Stimulated activated CD4-positive, alpha-beta T cell treated with anti-CD3 and anti-CD28 coated beads, TNF-alpha, amount 100 ng/mL, for 48 hours (primary cell): ENCODE measurements around the gene DTL.
"Not testable (repeated sequence)": the region's sequence is repeated elsewhere in the genome, so short reads cannot be mapped to it uniquely, and the experiment has no call there.

ENCODE experiments used
- DNase-seq, 3 donors: peaks; one replicate each; pipeline ENCODE4 v3.0.0-alpha.2; 2020; ENCODE audit warnings: low read depth in 3 of 3

Gene DTL

DNA sequence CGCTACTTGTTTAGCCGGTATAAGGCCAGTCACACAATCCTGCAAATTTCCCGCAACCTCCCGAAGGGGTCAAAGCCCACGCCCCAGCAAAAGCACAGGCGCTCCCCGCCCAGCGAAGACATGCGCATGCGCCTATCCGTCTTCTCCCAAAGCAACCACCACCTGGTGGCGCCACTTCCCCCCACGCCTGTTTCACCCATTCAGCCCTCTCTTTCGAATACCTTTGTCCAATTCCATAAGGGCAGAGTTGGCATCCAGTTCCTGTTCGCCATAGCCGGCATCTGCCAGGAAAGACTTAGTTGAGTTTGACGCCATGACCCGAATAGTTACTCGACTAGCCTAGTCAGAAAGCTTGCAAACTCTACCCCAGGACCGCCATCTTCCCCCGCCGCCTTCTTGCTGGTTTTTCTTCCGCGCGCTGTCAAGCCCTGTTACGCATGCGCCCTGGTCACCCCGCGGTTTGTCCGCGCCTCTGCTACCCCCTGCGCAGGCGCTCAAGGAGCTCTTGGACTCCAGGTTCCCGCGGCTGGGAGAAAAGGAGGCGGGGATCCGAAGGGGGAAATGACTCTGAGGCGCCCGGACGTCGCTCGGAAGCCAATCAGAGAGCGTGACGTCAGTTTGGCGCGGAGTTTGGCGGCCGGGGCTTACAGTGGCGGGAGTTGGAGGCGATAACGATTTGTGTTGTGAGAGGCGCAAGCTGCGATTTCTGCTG lies at the start of gene DTL, which contains the start of gene INTS7:
TSS of gene DTL (plus strand) at position 626 of the 712 bp plus-strand sequence. CDS start 143 bp downstream, outside the sequence.
TSS of gene INTS7 (minus strand) at position 435 of the 712 bp plus-strand sequence. CDS start at position 315, 120 bp downstream.
- peak; percentile 94 to 99 (median 96) for DNase-seq

DNA sequence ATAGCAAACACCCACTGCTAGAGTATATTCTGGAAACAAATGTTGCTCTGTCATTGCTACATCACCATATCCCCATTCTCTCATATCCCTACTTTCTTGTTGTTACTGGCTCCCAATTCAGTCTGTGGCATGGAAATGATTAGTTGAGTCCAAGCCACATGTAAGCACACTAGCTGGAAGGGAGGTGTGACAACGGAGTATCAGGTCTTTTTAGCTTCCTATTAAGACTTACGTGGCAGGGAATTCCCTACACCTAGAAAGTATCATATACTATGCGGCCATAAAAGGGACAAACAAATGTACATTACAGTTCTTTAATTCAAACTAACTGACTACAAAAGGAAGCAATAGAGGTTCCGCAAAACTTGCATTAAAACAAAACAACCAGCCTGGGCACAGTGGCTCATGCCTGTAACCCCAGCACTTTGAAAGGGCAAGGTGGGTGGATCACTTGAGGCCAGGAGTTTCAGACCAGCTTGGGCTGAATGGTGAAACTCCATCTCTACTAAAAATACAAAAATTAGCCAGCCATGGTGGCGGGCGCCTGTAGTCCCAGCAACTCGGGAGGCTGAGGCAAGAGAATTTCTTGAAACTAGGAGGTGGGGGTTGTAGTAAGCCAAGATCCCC lies 48.8 kb upstream of the DTL start:
- DNase-seq: no peak

- DNase-seq: no peak
Observed at GRCh38 chr1:211991695-211992094, 43.9 kb upstream of the DTL start.

- not testable (repeated sequence) for DNase-seq
Observed at GRCh38 chr1:211997426-211997825, 38.1 kb upstream of the DTL start.

DNA sequence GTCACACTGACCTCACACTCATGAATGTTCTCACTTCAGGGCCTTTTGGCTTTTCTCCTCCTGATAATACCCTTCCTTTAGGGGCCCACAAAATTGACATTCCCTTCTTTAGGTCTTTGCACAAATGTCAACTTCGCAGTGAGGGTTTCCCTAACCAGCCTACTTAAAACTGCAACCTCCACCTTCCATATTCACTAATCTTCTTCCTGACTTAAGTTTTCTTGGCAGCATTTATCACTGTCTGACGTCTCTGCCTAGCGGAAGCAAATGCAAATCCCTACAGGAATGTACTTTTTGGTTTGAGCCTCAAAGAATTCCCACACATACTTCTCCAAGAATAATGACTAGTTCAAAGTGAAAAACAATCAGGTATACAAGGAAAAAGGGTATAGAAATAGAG lies 33.0 kb upstream of the DTL start:
- DNase-seq: no peak

DNA sequence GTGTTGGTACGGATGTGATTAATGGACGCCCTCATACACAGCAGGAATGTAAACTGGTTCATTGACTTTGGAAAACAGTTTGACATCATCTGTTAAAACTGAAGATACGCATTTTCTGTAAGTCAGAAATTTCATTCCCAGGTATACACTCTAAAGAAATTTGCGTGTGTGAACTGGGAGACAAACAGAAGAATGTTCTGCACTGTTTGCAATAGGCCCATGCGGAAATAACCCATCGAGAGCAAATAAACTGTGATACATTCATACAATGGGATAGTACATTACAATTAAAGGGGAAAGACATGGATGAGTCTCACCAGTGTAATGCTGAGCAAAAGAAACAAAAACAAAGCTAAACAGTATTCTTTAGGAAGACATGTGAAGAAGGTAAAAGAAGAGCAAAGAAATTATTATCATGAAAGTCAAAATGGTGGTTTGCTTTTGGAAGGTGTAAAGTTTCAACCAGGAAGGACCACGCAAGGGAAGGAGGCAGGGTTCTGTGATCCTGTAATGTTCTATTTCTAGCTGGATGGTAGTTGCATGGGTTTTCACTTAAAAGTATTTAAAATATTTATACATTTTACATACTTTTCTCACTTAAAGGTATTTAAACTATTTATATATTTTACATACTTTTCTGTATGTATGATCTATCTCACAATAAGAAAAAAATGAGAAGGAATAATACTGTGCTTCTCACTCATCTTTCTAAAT lies 30.5 kb upstream of the DTL start:
- DNase-seq: no peak

DNA sequence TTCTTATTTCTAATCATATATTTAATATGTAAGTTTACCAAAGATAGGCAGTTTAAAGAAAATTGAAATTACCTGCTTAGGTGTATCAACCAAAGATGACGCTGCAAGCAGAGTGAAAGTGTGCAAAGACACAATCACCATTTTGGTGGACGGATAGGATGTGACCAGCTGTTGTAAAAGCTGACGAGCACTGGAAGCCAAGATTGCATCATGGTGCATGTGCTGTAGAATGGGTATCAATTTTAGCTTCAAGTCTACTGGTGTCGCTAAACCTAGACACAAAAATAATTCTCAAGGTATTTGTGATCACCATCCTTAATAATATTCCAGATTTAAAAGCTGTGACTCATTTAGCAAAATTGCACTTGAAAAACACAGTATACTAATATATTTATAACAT lies 28.4 kb upstream of the DTL start:
- DNase-seq: no peak

GRCh38 chr1:212007886-212008285 lies 27.7 kb upstream of the DTL start:
- no peak for DNase-seq

GRCh38 chr1:212009561-212009960 lies 26.0 kb upstream of the DTL start:
- DNase-seq: no peak

GRCh38 chr1:212010004-212010403 lies 25.5 kb upstream of the DTL start:
- no peak for DNase-seq

- DNase-seq: peak; percentile 39 to 44 (median 39)
Observed at GRCh38 chr1:212012034-212012740, 23.4 kb upstream of the DTL start.

DNA sequence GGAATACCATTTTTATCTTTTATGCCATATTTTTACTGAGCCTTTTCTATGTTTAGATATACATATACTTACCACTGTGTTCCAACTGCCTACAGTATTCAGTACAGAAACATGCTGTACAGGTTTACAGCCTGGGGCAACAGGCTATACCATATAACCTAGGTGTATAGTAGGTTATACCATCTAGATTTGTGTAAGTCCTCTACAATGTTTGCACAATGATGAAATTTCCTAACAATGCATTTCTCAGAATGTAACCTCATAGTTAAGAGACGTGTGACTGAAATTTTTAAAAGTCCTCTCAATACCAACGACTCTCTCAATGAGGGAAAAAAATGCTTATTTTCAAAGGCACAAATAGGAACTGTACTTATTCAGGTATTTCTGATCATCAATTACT lies 21.9 kb upstream of the DTL start:
- no peak for DNase-seq

DNA sequence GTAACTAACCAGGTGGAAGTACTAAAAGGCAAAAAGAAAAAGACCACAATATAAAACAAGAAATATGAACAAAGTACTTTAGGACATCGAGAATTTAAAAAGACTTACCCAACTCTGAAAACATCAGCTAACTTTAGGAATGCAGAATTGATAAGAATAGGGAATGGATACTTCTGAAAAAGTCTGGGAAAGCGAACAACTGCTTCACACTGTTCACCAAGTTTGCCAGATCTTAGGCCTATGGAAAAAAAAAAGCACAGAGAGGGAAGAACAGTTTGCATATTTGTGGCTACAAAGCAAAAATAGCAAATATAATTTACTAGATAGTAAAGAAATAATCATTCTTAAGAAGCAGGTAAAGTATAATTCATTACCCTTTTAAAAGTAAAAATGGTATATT lies 14.6 kb upstream of the DTL start:
- DNase-seq: no peak

- no peak for DNase-seq
Observed at GRCh38 chr1:212021563-212021962, 14.0 kb upstream of the DTL start.

- not testable (repeated sequence) for DNase-seq
Observed at GRCh38 chr1:212022908-212023307, 12.6 kb upstream of the DTL start.

- DNase-seq: no peak
Observed at GRCh38 chr1:212024469-212025149, 10.9 kb upstream of the DTL start.

DNA sequence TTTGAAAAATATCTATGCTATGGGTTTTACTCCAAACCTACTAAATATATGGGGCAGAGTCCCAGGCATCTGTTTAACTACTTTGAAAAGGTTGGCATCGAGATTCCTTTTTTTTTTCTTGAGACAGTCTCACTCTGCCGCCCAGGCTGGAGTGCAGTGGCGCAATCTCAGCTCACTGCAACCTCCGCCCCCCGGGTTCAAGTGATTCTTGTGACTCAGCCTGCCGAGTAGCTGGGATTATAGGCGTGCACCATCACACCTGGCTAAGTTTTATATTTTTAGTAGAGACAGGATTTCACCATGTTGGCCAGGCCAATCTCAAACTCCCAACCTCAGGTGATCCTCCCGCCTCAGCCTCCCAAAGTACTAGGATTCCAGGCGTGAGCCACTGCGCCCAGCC lies 7.8 kb upstream of the DTL start:
- DNase-seq: not testable (repeated sequence)

DNA sequence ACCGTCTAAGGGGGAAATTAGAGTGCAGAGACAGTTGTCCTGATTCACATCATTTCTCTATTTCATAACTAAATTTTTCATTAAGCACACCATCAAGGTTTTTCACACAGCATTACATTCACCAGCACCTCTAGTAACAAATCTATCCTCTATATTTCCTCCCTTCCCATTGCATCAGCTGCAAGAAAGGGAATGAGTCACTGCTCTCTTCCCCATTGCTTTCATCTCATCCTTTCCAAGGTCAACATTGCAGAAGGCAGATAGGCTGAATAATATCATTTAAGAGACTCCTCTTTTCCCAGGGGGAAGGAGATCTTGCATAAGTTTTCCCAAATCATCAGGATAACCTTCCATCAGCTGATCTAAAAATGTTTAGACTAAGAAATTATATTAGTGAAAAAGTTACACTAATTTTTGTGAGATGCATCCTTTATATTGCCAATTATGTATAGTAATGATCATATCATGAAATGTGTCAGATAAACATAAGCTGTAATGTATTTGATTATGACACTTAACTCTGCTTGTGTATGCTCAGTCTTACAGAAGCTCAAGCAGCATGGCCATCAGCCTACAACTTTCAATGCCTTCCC lies 4.5 kb upstream of the DTL start:
- DNase-seq: no peak

GRCh38 chr1:212034516-212035122 lies 929 bp upstream of the DTL start:
- no peak for DNase-seq

DNA sequence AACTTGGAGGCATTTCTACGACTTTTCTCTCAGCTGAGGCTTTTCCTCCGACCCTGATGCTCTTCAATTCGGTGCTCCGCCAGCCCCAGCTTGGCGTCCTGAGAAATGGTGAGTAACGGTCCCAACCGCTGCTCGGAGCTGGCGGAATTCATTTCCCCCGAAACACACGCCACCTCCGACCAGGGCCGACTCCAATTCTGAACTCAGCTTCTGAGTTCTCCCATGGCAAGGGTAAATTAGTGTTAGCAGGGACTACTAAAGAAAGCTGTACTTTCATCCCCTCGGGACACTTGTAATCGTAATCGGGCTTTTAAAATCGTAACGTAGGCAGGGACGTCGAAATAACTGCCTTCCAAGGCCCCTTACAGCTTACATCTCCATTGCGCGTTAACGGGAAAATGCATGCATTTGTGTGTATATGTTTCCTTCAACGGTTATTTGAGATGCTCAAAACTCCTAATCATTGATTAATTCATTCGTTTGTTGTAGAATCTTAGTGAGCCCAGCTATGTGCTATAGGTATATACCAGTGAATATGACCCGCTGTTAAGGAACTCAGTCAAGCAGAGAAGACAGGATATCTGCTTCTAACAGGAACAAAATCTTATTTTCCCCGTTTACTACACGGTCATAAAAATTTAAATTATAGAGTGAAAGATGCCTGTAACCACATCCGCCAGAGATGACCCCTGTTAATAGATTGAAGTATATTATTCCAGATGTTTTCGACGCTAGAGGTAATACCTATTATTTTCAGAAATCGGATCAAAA lies 472 bp downstream of the DTL start:
- no peak for DNase-seq
